SH-SY5Y (cell line): ENCODE measurements around the gene ANKRD26.

Experiments used
- GATA2 ChIP-seq: IDR thresholded peaks from 2 replicates; pipeline ENCODE4 v1.6.1; 2011; ENCODE audit warnings: mild to moderate bottlenecking, low read depth, low read length
- GATA3 ChIP-seq: IDR thresholded peaks from 2 replicates; pipeline ENCODE4 v1.6.1; 2011; ENCODE audit warnings: low read depth, mild to moderate bottlenecking, low read length, moderate library complexity

GRCh38 chr10:27134371-27134770 lies 34.1 kb upstream of the ANKRD26 start:
- TF ChIP-seq GATA3 (no peak), GATA2 (no peak)
